CD4-positive, alpha-beta T cell (primary cell): ENCODE results near the gene PIGX. TPM values are rescaled to one million over a fixed set of nuclear protein-coding genes. Genes with fewer than 3 reads are reported as not detected.
A peak's percentile ranks its signal among the peaks of the same experiment; 100 is the strongest.

Experiments
- ATAC-seq: fragments of 200-7000 bp; cut with Tn5 transposase; one replicate; pipeline ENCODE4 v1.10.0; 2022; ENCODE audit warnings: mild to moderate bottlenecking; ENCODE audit not compliant: poor library complexity
- CTCF ChIA-PET: fragments of 350-600 bp; sonication (Branson Sonifier 250); formaldehyde crosslinking; loops from one replicate; lab custom pipeline; 2021; ENCODE audit warnings: antibody characterized with exemption, inconsistent platforms; lab: Charles Lee
- POLR2A ChIA-PET: fragments of 350-600 bp; sonication (Branson Sonifier 250); formaldehyde crosslinking; loops from one replicate; lab custom pipeline; 2021; ENCODE audit warnings: antibody characterized with exemption, inconsistent platforms; lab: Charles Lee
- DNase-seq, 14 experiments: peaks; one replicate each; pipeline ENCODE4 v3.0.0-alpha.2; 2013 to 2020; ENCODE audit warnings: mixed read lengths in 2 of 14
- H3K27ac ChIP-seq, 2 donors: one replicate each; pipeline versions ENCODE4 v1.5.1 to v1.7.0; 2013; ENCODE audit warnings: low read length in 2 of 2, low read depth in 1 of 2, mild to moderate bottlenecking in 1 of 2
- H3K27me3 ChIP-seq, 2 experiments: 1 replicate in 1 of 2; 2 replicates in 1 of 2; pipeline versions ENCODE4 v1.6.1 to v1.7.0; 2013; ENCODE audit warnings: low read length in 2 of 2, control low read depth in 1 of 2, mild to moderate bottlenecking in 1 of 2, moderate library complexity in 1 of 2; ENCODE audit not compliant: insufficient read depth in 2 of 2, control insufficient read depth in 1 of 2
- H3K36me3 ChIP-seq: one replicate; pipeline ENCODE4 v1.6.1; 2013; ENCODE audit warnings: low read length, control low read depth; ENCODE audit not compliant: insufficient read depth
- H3K4me1 ChIP-seq: one replicate; pipeline ENCODE4 v1.6.1; 2013; ENCODE audit warnings: low read length, control low read depth; ENCODE audit not compliant: insufficient read depth
- H3K4me3 ChIP-seq: one replicate; pipeline ENCODE4 v1.5.1; 2013; ENCODE audit warnings: mild to moderate bottlenecking, low read length, moderate library complexity
- H3K9me3 ChIP-seq, 2 experiments: 1 replicate in 1 of 2; 2 replicates in 1 of 2; pipeline versions ENCODE4 v1.6.1 to v1.7.0; 2013; ENCODE audit warnings: low read length in 2 of 2, mild to moderate bottlenecking in 2 of 2, control low read depth in 1 of 2, moderate library complexity in 1 of 2; ENCODE audit not compliant: control insufficient read depth in 1 of 2, insufficient read depth in 1 of 2
- H3K27ac Mint-ChIP-seq: one replicate; pipeline ENCODE4 v1.8.0; 2020; ENCODE audit warnings: mixed read lengths
- H3K27me3 Mint-ChIP-seq: one replicate; pipeline ENCODE4 v1.8.0; 2021; ENCODE audit warnings: mixed read lengths
- H3K36me3 Mint-ChIP-seq: one replicate; pipeline ENCODE4 v1.8.0; 2021; ENCODE audit warnings: low read depth, mixed read lengths
- H3K4me1 Mint-ChIP-seq: one replicate; pipeline ENCODE4 v1.8.0; 2021; ENCODE audit warnings: low read depth, mixed read lengths
- H3K4me3 Mint-ChIP-seq: one replicate; pipeline ENCODE4 v1.8.0; 2020; ENCODE audit warnings: mild to moderate bottlenecking, mixed read lengths
- H3K9me3 Mint-ChIP-seq: one replicate; pipeline ENCODE4 v1.8.0; 2020; ENCODE audit warnings: mixed read lengths
- intact Hi-C, 2 experiments: fragments of 100-400 bp; cut with DNase I in 1 of 2; cut with micrococcal nuclease in 1 of 2; formaldehyde crosslinking; loops; one replicate each; pipeline versions ENCODE4 v1.15.1 to v1.9.0; 2023 to 2025; cut with DNase I, micrococcal nuclease
- total RNA-seq, 174 experiments: library from RNA in 2 of 174; stranded (reverse) in 2 of 174; gene quantifications; one replicate each; pipeline ENCODE4 v1.2.3 and lab custom pipeline; 2021 to 2026
- TF ChIP-seq, protein P1 (sequence below): fragments of 200-600 bp; IDR thresholded peaks from one replicate; pipeline ENCODE4 v1.8.0; 2022; ENCODE audit warnings: antibody characterized with exemption, mild to moderate bottlenecking

PIGX gene
- total RNA-seq, 2 experiments from 2014 or later = 13.3 to 13.9 TPM

DNA sequence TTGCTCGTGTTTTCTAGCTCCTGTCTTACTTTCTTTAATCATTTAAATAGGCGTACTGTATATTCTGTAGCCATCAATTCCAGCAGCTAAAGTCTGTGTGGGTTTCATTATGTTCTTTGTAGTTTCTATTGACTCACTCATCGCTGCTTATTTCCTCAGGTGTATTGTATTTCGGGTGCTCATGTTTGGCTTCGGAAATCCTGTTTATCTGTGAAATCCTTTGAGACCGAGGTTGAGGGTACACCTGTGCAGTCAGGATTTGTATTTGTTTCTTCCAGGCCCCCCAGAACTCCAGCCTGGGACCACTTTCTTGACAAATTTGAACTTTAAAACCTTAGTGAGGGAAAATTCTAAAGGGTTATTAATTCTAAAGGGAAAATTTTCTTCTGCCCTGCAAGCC lies 25.5 kb downstream of the PIGX start:
- DNase-seq (no peak), ATAC-seq (no peak)
- H3K27me3 ChIP-seq = no peaks in the 10 kb centered on the region
- no peak overlapping the region for H3K27ac Mint-ChIP-seq
- H3K9me3 ChIP-seq = no peaks in the 10 kb centered on the region
- H3K4me3 Mint-ChIP-seq = peak overlapping the region; percentile 17
- H3K9me3 Mint-ChIP-seq = no peaks in the 10 kb centered on the region
- H3K36me3 ChIP-seq = no peaks in the 10 kb centered on the region
- H3K4me1 ChIP-seq = peaks cover 17% of the 10 kb centered on the region
- intact Hi-C loops = loop anchor here in 1 of 2 experiments (2.0 to 5.0 kb wide), 2 partner anchors 129 to 655 kb away; partner anchors contain the start of genes SENP5 and TFRC
- peaks cover 17% of the 10 kb centered on the region for H3K36me3 Mint-ChIP-seq
- no peak overlapping the region for H3K4me3 ChIP-seq
- TF ChIP-seq, protein P1, sequence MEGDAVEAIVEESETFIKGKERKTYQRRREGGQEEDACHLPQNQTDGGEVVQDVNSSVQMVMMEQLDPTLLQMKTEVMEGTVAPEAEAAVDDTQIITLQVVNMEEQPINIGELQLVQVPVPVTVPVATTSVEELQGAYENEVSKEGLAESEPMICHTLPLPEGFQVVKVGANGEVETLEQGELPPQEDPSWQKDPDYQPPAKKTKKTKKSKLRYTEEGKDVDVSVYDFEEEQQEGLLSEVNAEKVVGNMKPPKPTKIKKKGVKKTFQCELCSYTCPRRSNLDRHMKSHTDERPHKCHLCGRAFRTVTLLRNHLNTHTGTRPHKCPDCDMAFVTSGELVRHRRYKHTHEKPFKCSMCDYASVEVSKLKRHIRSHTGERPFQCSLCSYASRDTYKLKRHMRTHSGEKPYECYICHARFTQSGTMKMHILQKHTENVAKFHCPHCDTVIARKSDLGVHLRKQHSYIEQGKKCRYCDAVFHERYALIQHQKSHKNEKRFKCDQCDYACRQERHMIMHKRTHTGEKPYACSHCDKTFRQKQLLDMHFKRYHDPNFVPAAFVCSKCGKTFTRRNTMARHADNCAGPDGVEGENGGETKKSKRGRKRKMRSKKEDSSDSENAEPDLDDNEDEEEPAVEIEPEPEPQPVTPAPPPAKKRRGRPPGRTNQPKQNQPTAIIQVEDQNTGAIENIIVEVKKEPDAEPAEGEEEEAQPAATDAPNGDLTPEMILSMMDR = no peak
- H3K4me1 Mint-ChIP-seq = peaks cover 22% of the 10 kb centered on the region
- H3K27me3 Mint-ChIP-seq = no peaks in the 10 kb centered on the region
- CTCF ChIA-PET = no interaction called here
- H3K27ac ChIP-seq = no peak overlapping the region
- POLR2A ChIA-PET = no interaction called here

DNA sequence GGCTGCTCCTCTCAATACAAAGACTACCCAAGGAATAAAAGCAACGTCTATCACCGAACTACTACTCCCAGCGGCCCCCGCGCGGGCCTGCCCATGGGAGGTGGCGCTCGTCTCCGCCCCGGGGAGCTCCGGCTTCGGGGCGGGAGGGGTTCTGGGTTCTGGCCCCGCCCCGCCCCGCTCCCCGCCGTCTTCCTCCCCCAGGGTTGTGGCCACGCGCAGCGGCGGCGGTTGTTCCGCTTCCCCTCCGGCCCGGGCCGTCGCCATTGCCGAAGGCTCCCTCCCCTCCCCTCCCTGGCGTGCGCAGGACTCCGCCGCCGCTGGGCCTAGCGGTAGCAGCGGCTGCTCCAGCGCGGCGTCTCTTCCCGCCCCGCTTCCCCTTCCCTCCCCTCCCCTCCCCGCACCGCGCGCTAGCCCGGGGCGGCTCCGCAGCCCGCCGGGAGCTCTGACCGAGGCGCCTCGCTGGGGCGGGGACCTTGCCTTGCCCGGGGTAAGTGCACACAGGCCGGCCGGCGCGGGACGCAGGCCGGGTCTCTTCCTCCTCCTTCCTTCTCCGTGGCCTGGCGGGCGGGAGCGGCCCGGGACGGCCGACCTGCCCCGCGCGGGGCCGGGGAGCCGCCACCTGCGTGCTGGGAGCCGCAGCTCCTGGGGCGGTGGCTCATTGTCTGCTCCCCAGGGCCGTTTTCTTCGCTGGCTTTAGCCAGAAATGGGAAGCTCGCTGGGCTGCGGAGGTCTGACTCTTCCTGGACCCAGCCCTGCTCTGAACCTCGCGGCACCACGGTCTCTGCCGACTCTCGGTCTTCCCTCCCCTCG lies 27.7 kb downstream of the PIGX start, which contains the start of gene PAK2:
PAK2 (plus strand) TSS at position 187 of the 810 bp plus-strand sequence. CDS start 42,790 bp downstream, outside the sequence.
- Histone ChIP-seq H3K9me3 (no peaks in the 10 kb centered on the region), H3K27ac (peak within 1 kb of the TSS; percentile 86 to 95), H3K27me3 (no peaks in the 10 kb centered on the region), H3K36me3 (no peaks in the 10 kb centered on the region), H3K4me1 (peaks cover 21% of the 10 kb centered on the region), H3K4me3 (peak within 1 kb of the TSS; percentile 96)
- ATAC-seq (peak; percentile 80), DNase-seq (peak; percentile 80 to 96 (median 92))
- TF ChIP-seq, protein P1 = no peak
- intact Hi-C loops = loop anchor here (1.0 to 5.0 kb wide), 6 partner anchors 28 to 658 kb away; partner anchors contain the start of genes CEP19 (in 2 of the 2), PIGX (in 2 of the 2), FBXO45 (in 1 of the 2) and NCBP2 (in 1 of the 2)
- ChIA-PET POLR2A (interaction anchor here (0.8 to 2.7 kb wide), 23 partner anchors 9 to 560 kb away, joined by 3 to 57 read pairs (median 4); partner anchors contain the start of genes CEP19, DYNLT2B, FBXO45 and NCBP2), CTCF (interaction anchor here (1.0 to 2.4 kb wide), 6 partner anchors 28 to 202 kb away, joined by 3 to 8 read pairs (median 4); partner anchors contain the start of genes CEP19, FBXO45, NCBP2 and PIGX)
- Mint-ChIP-seq H3K27ac (peak within 1 kb of the TSS; percentile 95), H3K4me3 (peak within 1 kb of the TSS; percentile 98), H3K36me3 (peaks cover 15% of the 10 kb centered on the region), H3K4me1 (peaks cover 35% of the 10 kb centered on the region), H3K27me3 (no peaks in the 10 kb centered on the region), H3K9me3 (no peaks in the 10 kb centered on the region)

DNA sequence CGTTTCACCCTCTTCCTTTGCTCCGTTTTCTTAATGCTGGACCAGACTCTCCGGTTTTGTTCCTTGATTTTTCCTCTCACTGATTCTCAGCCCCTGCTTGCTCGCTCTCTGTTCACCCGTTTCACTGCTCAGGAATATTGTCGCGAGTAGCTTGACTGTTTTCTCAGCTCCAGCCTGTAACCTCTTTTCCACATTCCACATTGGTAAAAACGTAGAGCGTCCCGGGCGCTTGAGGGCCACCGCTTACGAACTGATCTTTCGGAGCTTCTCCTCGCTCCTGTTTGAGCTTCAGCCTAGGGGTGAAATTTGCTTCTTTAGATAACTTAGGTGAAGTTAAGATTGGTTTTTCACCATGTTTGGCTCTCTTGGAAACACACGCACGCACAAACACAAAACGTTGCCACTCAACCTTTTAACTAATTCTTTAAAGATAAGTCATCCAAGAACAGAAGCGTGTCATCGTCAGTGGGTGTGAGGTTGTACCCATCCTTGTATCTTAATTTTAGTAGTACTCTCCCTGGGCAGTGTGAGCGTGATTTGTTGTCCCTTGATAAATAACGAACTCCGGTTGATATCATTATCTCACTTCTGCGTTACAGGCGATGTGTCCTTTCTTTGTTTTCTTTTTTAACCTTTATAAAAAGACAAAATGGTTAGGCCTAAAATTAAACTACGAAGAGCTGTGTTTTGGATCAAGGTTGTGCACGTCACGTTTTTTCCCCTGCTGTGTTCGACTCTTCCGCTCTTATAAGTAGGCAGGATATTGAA lies 28.5 kb downstream of the PIGX start:
- H3K27ac Mint-ChIP-seq = peak overlapping the region; percentile 95
- intact Hi-C loops = loop anchor here in 1 of 2 experiments (2.0 kb wide), 1 partner anchor 62 kb away; no protein-coding TSS in a partner anchor
- no peaks in the 10 kb centered on the region for H3K27me3 Mint-ChIP-seq
- TF ChIP-seq, protein P1 = no peak
- ChIA-PET CTCF (interaction anchor here (1.0 to 2.4 kb wide), 6 partner anchors 24 to 201 kb away, joined by 3 to 8 read pairs (median 4); partner anchors contain the start of genes CEP19, FBXO45, NCBP2 and PIGX), POLR2A (interaction anchor here (0.7 to 2.7 kb wide), 25 partner anchors 9 to 561 kb away, joined by 3 to 57 read pairs (median 4); partner anchors contain the start of genes CEP19, DYNLT2B, FBXO45 and NCBP2)
- no peaks in the 10 kb centered on the region for H3K27me3 ChIP-seq
- peak in 10 of 14 experiments; percentile 7 to 75 (median 39) for DNase-seq
- peaks cover 42% of the 10 kb centered on the region for H3K4me1 Mint-ChIP-seq
- H3K4me1 ChIP-seq = peaks cover 27% of the 10 kb centered on the region
- peak; percentile 51 for ATAC-seq
- H3K9me3 Mint-ChIP-seq = no peaks in the 10 kb centered on the region
- H3K9me3 ChIP-seq = no peaks in the 10 kb centered on the region
- no peaks in the 10 kb centered on the region for H3K36me3 ChIP-seq
- H3K4me3 Mint-ChIP-seq = peak overlapping the region; percentile 98
- H3K4me3 ChIP-seq = peak overlapping the region; percentile 96
- H3K27ac ChIP-seq = peak overlapping the region; percentile 86 to 95
- peaks cover 19% of the 10 kb centered on the region for H3K36me3 Mint-ChIP-seq
